Mucosa of descending colon (tissue), 3 donors: Measurements from ENCODE around the gene C16orf78. TPM values are rescaled to one million over a fixed set of nuclear protein-coding genes. Genes with fewer than 3 reads are reported as not detected.

ENCODE experiments used
- ATAC-seq: fragments of 200-7000 bp; cut with Tn5 transposase; one replicate; pipeline ENCODE4 v1.9.1; 2020; ENCODE audit warnings: mild to moderate bottlenecking, moderate library complexity
- DNase-seq, 3 donors: peaks; one replicate each; pipeline ENCODE4 v3.0.0-alpha.2; 2020
- H3K36me3 ChIP-seq: fragments of 200-600 bp; one replicate; pipeline ENCODE4 v1.8.0; 2021; ENCODE audit warnings: low read depth, mild to moderate bottlenecking
- H3K4me1 ChIP-seq: fragments of 200-600 bp; one replicate; pipeline ENCODE4 v1.8.0; 2021; ENCODE audit warnings: low read depth, mild to moderate bottlenecking
- H3K4me3 ChIP-seq: fragments of 200-600 bp; one replicate; pipeline ENCODE4 v1.8.0; 2021; ENCODE audit warnings: mild to moderate bottlenecking
- H3K9me3 ChIP-seq: fragments of 200-600 bp; one replicate; pipeline ENCODE4 v1.8.0; 2021; ENCODE audit warnings: mild to moderate bottlenecking
- intact Hi-C, 2 donors: fragments of 100-400 bp; cut with DNase I in 1 of 2; cut with micrococcal nuclease in 1 of 2; formaldehyde crosslinking; loops; one replicate each; pipeline versions ENCODE4 v1.11.0 to v1.11.1; 2022; cut with DNase I, micrococcal nuclease
- total RNA-seq, 3 donors: library from RNA; stranded (reverse); fragmentation: NEBNext Ultra II Directional in 2 of 3; extraction: Animal tissue kit (Norgen Biotek cat#: 25700) in 2 of 3; gene quantifications; one replicate each; pipeline versions ENCODE4 v1.2.1 to v1.2.4, GENCODE V29; 2021 to 2023
- TF ChIP-seq, protein P1 (sequence below): fragments of 200-600 bp; IDR thresholded peaks from one replicate; pipeline ENCODE4 v1.8.0; 2022; ENCODE audit warnings: antibody characterized with exemption, mild to moderate bottlenecking
- donor health status: DM: no; HTN: no; CAD: no; lungs with moderate emphysema.
- donor health status: DM: no; HTN: no; CAD: no.
- donor health status: DM: no; HTN: yes; CAD: no.

The C16orf78 gene
- total RNA-seq, 3 donors from 2014 or later: not detected

- Histone ChIP-seq H3K36me3 (no peaks in the 10 kb centered on the region), H3K4me1 (no peaks in the 10 kb centered on the region), H3K9me3 (no peaks in the 10 kb centered on the region), H3K4me3 (no peak overlapping the region)
- DNase-seq: no peak
- no peak for ATAC-seq
- intact Hi-C loops: no loop called here
- TF ChIP-seq, protein P1, sequence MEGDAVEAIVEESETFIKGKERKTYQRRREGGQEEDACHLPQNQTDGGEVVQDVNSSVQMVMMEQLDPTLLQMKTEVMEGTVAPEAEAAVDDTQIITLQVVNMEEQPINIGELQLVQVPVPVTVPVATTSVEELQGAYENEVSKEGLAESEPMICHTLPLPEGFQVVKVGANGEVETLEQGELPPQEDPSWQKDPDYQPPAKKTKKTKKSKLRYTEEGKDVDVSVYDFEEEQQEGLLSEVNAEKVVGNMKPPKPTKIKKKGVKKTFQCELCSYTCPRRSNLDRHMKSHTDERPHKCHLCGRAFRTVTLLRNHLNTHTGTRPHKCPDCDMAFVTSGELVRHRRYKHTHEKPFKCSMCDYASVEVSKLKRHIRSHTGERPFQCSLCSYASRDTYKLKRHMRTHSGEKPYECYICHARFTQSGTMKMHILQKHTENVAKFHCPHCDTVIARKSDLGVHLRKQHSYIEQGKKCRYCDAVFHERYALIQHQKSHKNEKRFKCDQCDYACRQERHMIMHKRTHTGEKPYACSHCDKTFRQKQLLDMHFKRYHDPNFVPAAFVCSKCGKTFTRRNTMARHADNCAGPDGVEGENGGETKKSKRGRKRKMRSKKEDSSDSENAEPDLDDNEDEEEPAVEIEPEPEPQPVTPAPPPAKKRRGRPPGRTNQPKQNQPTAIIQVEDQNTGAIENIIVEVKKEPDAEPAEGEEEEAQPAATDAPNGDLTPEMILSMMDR: no peak
Measured at GRCh38 chr16:49415083-49415482, 41.5 kb downstream of the C16orf78 start.

- Histone ChIP-seq H3K4me1 (no peaks in the 10 kb centered on the region), H3K4me3 (no peak overlapping the region), H3K9me3 (no peaks in the 10 kb centered on the region), H3K36me3 (no peaks in the 10 kb centered on the region)
- intact Hi-C loops: no loop called here
- ATAC-seq (no peak), DNase-seq (no peak)
- TF ChIP-seq, protein P1: no peak
Measured at GRCh38 chr16:49416001-49416675, 42.5 kb downstream of the C16orf78 start.

GRCh38 chr16:49417354-49417753, 43.8 kb downstream of the C16orf78 start:
- Histone ChIP-seq H3K36me3 (no peaks in the 10 kb centered on the region), H3K4me3 (no peak overlapping the region), H3K9me3 (no peaks in the 10 kb centered on the region), H3K4me1 (no peaks in the 10 kb centered on the region)
- ATAC-seq (no peak), DNase-seq (no peak)
- intact Hi-C loops: no loop called here
- TF ChIP-seq, protein P1: no peak

GRCh38 chr16:49419006-49419405, 45.4 kb downstream of the C16orf78 start:
- DNase-seq: no peak
- no peaks in the 10 kb centered on the region for H3K36me3 ChIP-seq
- TF ChIP-seq, protein P1: no peak
- no peak overlapping the region for H3K4me3 ChIP-seq
- no peak for ATAC-seq
- no peaks in the 10 kb centered on the region for H3K4me1 ChIP-seq
- intact Hi-C loops: no loop called here
- no peaks in the 10 kb centered on the region for H3K9me3 ChIP-seq

- H3K4me1 ChIP-seq: no peaks in the 10 kb centered on the region
- intact Hi-C loops: no loop called here
- no peak overlapping the region for H3K4me3 ChIP-seq
- H3K9me3 ChIP-seq: no peaks in the 10 kb centered on the region
- H3K36me3 ChIP-seq: no peaks in the 10 kb centered on the region
- TF ChIP-seq, protein P1: no peak
- DNase-seq (no peak), ATAC-seq (no peak)
Measured at GRCh38 chr16:49419862-49420261, 46.3 kb downstream of the C16orf78 start.

DNA sequence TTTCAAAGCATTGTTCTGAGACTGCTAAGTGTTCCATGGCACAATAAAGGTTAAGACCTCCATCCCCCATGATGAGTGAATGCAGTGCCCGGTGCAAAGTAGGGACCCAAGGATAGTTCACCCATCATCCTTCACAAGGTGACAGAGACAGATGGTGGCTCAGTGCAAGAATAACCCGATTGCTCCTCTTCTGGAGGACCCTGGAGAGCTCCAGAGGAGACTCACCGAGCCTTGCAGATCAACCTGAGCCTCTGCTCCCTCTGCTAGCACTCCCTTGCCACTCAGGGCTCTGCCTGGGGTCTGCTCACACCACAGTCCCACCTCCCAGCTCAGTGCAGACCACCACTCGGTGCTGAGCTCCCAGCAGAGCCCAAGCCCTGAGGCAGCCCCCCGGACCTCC, 49.3 kb downstream of the C16orf78 start:
- ATAC-seq: no peak
- TF ChIP-seq, protein P1: no peak
- DNase-seq: no peak
- Histone ChIP-seq H3K36me3 (no peaks in the 10 kb centered on the region), H3K4me3 (no peak overlapping the region), H3K4me1 (no peaks in the 10 kb centered on the region), H3K9me3 (no peaks in the 10 kb centered on the region)
- intact Hi-C loops: no loop called here
